T47D (cell line): Measurements from ENCODE around the gene TSSC4.

Experiments
- DNase-seq, 2 experiments: peaks; one replicate each; pipeline versions ENCODE4 v3.0.0 to v3.0.0-alpha.2; 2011 to 2012; ENCODE audit warnings: low read depth in 1 of 2, low spot score in 1 of 2
- JUND ChIP-seq: IDR thresholded peaks from 2 replicates; pipeline ENCODE4 v1.6.1; 2012; ENCODE audit warnings: low read depth
- in situ Hi-C: cut with HindIII; loops from 2 replicates; pipeline ENCODE4 v1.10.0; 2016; ENCODE audit warnings: low sequenced_read_pairs, low pct_unique_long_range_greater_than_20kb

TSSC4 gene

DNA sequence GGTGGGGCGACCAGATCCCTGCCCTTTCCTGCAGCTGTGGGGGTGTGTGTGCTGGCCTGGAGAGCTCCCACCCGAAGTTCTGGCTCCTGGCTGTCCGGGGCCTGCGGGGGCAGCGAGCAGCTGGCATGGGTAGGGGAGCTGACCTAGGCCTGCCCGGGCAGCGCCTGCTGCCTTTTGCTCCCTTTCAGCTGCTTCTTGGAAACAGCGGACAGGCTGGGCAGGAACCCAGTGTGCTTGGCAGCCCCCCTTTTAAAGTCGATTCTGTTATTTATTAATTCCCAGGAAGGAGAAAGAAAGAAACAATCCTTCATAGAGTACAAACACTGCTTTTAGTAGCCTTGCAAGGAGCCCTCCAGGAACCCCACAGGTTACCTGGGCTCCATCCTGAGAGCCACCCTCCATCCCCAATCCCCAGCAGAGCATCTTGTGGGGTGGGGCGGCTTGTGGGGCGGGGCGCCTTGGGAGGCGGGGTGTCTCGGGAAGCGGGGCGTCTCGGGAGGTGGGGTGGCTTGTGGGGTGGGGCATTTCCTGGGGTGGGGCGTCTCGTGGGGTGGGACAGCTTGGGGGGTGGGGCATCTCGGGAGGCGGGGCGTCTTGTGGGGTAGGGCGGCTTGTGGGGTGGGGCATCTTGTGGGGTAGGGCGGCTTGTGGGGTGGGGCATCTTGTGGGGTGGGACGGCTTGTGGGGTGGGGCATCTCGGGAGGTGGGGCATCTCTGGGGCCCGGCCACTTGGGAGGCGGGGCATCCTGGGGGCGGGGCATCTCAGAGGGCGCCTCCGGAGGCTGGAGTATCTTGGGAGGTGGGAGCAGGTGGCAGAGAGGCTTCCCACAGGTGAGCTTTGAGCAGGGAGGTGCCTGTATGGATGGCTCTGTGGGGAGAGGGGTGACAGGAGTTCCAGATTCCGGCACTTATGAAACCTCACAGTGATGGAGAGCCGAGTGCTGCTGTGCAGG, 16.4 kb upstream of the TSSC4 start:
- DNase-seq, result no peak
- in situ Hi-C loops, result no loop called here
- TF ChIP-seq JUND, result no peak

DNA sequence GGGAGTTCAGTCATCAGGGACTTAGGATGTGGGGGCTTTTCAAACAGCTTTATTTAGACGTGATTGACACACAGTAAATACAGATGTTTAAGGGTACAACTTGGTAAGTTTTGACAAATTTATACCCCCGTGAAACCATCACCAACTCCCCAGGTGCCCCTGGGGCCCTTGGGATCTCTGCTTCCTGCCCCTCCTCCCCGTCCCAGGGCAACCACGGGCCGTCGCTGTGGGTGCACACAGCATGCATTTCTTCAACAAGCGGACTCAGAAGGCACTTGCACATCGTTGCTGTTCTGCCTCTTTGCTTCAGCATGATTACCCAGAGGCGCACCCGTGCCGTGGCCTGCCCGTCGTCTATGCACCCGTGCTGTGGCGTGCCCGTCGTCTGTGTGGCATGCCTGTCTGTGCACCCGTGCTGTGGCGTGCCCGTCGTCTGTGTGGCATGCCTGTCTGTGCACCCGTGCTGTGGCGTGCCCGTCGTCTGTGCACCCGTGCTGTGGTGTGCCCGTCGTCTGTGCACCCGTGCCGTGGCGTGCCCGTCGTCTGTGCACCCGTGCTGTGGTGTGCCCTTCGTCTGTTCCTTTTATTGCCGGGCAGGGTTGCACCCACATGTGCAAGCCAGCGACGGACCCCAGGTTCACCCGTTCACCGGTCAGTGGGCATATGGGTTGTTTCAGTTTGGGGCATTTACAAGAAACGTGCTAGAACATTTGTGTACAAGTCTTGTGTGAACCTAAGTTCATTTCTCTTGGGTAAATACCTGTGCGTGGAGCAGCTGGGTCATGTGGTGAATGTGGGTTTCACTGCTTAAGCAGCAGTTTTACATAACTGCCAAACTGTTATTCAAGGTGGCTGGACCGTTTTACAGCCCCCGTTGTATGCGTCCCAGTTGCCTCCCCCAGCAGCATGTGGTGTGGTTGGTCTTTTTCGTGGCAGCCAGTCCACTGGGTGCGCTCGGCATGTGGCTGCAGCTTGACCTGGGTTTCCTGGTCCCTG, 15.1 kb upstream of the TSSC4 start:
- in situ Hi-C loops, result no loop called here
- no peak for TF ChIP-seq JUND
- no peak for DNase-seq

- no peak for TF ChIP-seq JUND
- in situ Hi-C loops, result no loop called here
- DNase-seq, result no peak
Measured at GRCh38 chr11:2386591-2386990, 14.0 kb upstream of the TSSC4 start.

DNA sequence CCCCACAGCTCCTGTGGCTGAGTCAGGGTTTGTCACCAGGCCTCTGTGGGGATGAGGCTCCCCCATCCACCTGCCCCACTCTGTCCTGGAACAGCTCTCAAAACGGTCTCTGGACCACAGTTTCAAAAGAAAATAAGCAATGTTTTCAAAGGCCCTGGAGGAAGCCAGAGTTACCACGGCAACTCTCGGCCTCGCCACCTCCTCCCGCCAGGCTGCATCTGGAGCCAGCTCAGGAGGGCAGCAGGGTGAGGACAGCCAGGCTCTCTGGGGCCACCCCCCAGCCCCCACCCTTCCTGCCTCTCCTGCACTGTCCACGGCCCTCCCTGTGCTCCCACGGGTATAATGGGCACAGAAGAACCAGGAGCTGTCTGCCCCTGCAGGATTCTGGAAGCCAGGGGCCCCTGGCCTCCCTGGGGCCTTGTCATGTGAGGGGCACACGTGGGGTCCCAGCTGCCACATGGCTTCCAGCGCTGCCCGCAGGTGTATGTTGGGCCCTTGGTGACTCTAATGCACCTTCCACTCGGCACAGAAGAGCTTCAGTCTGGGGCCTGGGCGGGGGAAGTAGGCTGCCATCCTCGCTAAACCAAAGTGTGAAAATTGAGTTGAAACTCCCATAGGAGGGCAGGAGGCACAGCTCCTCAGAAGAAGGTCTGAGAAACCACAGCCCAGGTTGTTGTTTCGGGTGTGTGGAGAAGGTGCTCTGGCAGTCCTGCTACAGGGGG, 13.1 kb upstream of the TSSC4 start:
- TF ChIP-seq JUND, result no peak
- in situ Hi-C loops, result no loop called here
- no peak for DNase-seq

DNA sequence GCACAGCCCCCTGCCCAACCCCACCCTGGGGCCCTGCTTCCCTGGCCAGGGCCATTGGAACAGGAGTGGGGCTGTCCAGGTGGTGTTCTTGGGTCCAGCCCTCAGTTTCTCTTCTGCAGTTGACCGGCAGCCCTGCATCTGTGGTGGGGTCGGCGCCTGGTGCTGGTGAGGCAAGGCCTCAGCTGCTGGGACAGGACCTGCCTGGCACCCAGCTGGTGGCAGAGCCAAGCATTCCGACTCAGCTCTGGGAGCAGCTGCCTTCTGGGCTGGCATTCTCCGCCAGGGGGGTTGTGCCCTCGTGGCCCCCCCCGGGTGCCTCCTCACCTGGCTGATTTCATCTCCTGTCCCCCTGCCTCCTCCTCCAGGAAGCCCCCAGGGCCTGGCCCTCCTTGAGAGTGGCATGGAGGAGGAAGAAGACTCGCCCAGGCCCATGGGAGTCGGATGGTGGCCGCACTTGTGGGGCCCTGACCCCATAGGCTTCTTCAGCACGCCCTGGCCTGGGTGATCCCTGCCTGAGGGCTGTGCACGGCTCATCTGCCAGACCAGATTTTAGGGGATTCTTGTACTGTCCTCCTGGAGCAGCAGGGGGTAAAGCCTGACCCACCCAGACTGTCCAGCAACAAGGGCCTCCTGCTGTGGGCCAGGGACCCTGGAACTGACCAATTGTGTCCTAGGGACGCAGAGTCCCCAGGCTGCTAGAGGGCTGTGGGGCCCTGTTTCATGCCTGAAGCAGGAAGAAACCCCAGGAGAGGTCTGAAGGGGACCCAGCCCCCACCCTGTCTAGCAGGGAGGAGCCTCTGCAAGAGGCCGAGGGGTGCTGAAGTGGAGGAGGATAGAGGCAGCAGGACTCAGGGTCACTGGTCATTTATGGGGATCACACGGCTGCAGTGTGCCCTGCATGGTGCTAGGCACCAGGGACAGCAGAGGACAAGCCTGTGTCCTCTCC, 11.8 kb upstream of the TSSC4 start:
- no peak for TF ChIP-seq JUND
- in situ Hi-C loops, result no loop called here

GRCh38 chr11:2389377-2390026, 11.0 kb upstream of the TSSC4 start:
- no peak for DNase-seq
- TF ChIP-seq JUND, result no peak
- in situ Hi-C loops, result no loop called here

More for the DNA sequence above, 11.8 kb upstream of the TSSC4 start:
- no peak for DNase-seq

GRCh38 chr11:2390091-2390724, 10.3 kb upstream of the TSSC4 start:
- no peak for DNase-seq
- in situ Hi-C loops, result no loop called here
- TF ChIP-seq JUND, result no peak

- in situ Hi-C loops, result no loop called here
- no peak for TF ChIP-seq JUND
- DNase-seq, result no peak
Measured at GRCh38 chr11:2390725-2391151, 9.8 kb upstream of the TSSC4 start.

DNA sequence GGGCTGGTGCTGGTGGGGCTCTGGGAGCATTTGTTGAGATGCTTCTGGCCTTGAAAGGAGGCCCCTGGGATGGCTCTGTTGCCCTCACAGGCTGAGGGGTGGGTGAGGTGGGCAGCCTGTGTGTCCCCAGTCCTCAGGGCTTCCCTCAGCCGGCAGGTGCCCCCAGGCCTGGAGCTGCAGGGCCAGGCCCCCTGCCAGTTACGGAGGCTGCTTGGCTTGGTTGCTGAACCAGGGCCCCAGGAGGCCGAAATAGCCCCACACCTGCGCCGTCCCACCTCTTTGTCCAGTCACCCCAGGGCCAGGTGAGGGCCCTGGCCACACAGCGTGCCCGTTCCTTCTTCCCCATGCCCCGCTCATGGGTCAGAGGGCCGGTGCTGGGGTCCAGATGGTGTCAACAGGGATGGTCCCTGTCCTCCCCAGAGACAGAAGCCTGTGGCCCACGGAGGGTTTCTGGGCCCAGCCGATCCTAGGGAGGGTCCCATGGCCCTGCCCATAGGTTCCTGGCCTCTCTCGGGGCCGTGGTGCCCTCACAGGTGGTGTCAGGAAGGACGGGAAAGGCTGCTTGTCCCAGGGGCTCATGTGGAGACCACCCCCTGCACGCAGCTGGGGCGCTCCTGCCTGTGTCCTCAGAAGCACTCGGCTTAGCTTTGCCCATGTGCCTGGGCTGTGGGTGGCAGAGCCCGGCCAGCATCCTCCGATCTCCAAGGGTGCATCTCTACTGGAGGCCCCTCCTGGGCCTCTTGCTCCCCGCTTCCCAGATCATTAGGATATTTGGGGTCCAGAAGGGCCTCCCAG, 9.2 kb upstream of the TSSC4 start:
- TF ChIP-seq JUND, result no peak
- in situ Hi-C loops, result no loop called here
- no peak for DNase-seq

GRCh38 chr11:2392241-2392959, 8.2 kb upstream of the TSSC4 start:
- DNase-seq, result no peak
- in situ Hi-C loops, result no loop called here
- no peak for TF ChIP-seq JUND
